Activated naive CD8-positive, alpha-beta T cell treated with anti-CD3 and anti-CD28 coated beads, Interleukin-2, amount 50 U/mL, for 24 hours (primary cell): ENCODE measurements around the gene ZNF490.
A peak's percentile ranks its signal among the peaks of the same experiment; 100 is the strongest.
"Not testable (repeated sequence)": the region's sequence is repeated elsewhere in the genome, so short reads cannot be mapped to it uniquely, and the experiment has no call there.

ENCODE experiments used
- ATAC-seq: fragments of 150-1000 bp; cut with Tn5 transposase; one replicate; pipeline ENCODE4 v1.10.0; 2021
- DNase-seq: peaks from one replicate; pipeline ENCODE4 v3.0.0; 2021
- H3K27ac Mint-ChIP-seq: one replicate; pipeline ENCODE4 v1.8.0; 2021; ENCODE audit warnings: mild to moderate bottlenecking, mixed read lengths
- H3K27me3 Mint-ChIP-seq: one replicate; pipeline ENCODE4 v1.8.0; 2021; ENCODE audit warnings: mixed read lengths
- H3K36me3 Mint-ChIP-seq: one replicate; pipeline ENCODE4 v1.8.0; 2021; ENCODE audit warnings: low read depth, mixed read lengths
- H3K4me1 Mint-ChIP-seq: one replicate; pipeline ENCODE4 v1.8.0; 2021; ENCODE audit warnings: mixed read lengths
- H3K4me3 Mint-ChIP-seq: one replicate; pipeline ENCODE4 v1.8.0; 2021; ENCODE audit warnings: mild to moderate bottlenecking, moderate library complexity, mixed read lengths
- H3K9me3 Mint-ChIP-seq: one replicate; pipeline ENCODE4 v1.8.0; 2021; ENCODE audit warnings: mixed read lengths

ZNF490 gene

DNA sequence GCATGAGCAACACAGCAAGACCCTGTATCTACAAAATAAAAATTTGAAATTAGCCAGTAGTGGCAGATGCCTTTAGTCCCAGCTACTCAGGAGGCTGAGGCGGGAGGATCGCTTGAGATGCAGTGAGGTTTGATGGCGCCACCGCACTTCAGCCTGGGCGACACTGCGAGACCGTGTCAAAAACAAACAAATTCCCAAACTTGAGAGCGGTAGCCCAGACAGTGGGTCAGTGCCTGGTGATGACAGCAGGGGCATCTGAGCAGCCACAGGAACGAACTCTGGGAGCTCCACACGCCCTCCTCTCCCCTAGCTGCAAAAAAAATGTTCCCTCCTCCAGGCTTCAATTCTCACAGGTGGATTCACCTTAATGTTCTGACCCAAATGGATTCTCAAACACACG, 14.1 kb downstream of the ZNF490 start:
- no peak for DNase-seq

DNA sequence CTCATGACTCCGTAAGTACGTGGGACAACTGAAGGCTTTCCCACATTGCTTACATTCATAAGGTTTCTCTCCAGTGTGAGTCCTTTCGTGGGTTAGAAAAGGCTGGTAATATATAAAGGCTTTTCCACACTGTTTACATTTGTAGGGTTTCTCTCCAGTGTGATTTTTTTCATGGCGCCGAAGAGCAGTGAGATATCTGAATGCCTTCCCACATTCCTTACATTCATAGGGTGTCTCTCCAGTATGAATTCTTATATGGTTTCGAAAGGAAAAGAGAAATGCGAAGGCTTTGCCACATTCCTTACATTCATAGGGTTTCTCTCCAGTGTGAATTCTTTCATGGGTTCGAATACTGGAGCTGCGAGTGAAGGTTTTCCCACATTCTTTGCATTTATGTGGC, 29.5 kb downstream of the ZNF490 start:
- no peak for DNase-seq
- peaks cover 2% of the 10 kb centered on the region for H3K4me1 Mint-ChIP-seq
- no peaks in the 10 kb centered on the region for H3K27me3 Mint-ChIP-seq
- H3K9me3 Mint-ChIP-seq = peaks cover 28% of the 10 kb centered on the region
- no peak for ATAC-seq
- no peak overlapping the region for H3K4me3 Mint-ChIP-seq
- H3K36me3 Mint-ChIP-seq = peaks cover 52% of the 10 kb centered on the region
- H3K27ac Mint-ChIP-seq = no peak overlapping the region

More for the DNA sequence above, 14.1 kb downstream of the ZNF490 start:
- Mint-ChIP-seq H3K4me3 (no peak overlapping the region), H3K27ac (no peak overlapping the region), H3K36me3 (peaks cover 10% of the 10 kb centered on the region), H3K27me3 (no peaks in the 10 kb centered on the region), H3K4me1 (no peaks in the 10 kb centered on the region), H3K9me3 (no peaks in the 10 kb centered on the region)
- no peak for ATAC-seq

DNA sequence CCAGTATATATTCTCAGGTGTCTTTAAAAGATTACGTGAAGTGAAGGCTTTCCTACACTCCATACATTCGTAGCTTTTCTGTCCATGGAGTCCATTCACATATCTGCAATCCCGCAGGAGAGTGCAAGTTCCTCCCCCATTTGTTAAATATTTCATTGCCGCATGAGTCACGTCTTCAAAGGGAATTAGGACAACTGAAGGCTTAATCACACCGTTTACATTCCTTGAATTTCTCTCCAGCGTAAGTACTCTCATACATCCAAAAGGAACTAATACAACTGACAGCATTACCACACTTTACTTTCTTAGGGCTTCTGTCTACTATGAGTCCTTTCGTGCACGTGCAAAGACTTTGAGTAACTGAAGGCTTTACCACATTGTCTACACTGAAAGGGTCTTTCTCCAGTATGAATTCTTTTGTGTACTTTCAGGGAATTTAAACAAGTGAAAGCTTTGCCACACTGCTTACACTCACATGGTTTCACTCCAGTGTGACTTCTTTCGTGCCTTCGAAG, 30.4 kb downstream of the ZNF490 start:
- H3K4me1 Mint-ChIP-seq = no peaks in the 10 kb centered on the region
- H3K27me3 Mint-ChIP-seq = no peaks in the 10 kb centered on the region
- H3K9me3 Mint-ChIP-seq = peaks cover 28% of the 10 kb centered on the region
- no peak overlapping the region for H3K4me3 Mint-ChIP-seq
- DNase-seq (no peak), ATAC-seq (no peak)
- H3K27ac Mint-ChIP-seq = no peak overlapping the region
- peaks cover 52% of the 10 kb centered on the region for H3K36me3 Mint-ChIP-seq

DNA sequence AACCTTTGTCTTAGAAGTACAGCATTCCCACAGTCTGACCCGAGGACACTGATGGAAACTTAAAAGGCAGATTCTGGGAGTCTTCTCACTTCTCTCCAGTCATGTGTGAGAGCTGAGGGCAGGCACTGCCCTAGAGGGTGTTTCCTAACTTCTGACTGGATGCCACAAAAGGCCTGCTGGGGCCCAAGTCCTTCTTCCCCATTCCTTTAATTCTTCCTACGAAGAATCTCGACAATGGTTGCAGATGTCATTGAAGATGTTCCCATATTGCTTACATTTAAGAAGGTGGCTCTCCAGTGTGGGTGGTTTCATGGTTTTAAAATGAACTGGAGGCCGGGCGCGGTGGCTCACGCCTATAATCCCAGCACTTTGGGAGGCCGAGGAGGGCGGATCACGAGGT, 32.0 kb downstream of the ZNF490 start:
- peaks cover 52% of the 10 kb centered on the region for H3K36me3 Mint-ChIP-seq
- peaks cover 27% of the 10 kb centered on the region for H3K9me3 Mint-ChIP-seq

DNA sequence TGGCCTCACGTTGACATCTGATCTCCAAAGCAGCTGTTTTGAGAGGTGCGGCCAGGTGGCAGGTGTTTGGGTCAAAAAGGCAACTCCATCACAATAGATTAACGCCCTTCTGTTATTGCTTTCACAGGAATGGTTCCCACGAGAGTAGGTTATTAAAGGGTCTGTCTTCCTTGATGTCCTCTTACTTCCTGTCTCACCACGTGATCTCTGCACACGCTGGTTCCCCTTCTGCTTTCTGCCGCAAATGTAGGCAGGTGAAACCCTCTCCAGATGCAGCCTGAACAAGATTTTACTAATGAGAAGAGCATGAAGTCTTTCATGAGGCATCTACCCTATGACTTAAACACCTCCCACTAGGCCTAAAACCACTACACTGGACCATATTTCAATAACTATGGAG, 36.6 kb downstream of the ZNF490 start:
- H3K36me3 Mint-ChIP-seq = peaks cover 10% of the 10 kb centered on the region
- DNase-seq = peak; percentile 13
- no peaks in the 10 kb centered on the region for H3K27me3 Mint-ChIP-seq
- no peak overlapping the region for H3K4me3 Mint-ChIP-seq
- peaks cover 10% of the 10 kb centered on the region for H3K4me1 Mint-ChIP-seq
- peaks cover 7% of the 10 kb centered on the region for H3K9me3 Mint-ChIP-seq
- peak overlapping the region; percentile 8 for H3K27ac Mint-ChIP-seq
- ATAC-seq = no peak

More for the DNA sequence above, 32.0 kb downstream of the ZNF490 start:
- DNase-seq (no peak), ATAC-seq (no peak)
- Mint-ChIP-seq H3K27me3 (no peaks in the 10 kb centered on the region), H3K4me3 (no peak overlapping the region), H3K4me1 (peaks cover 6% of the 10 kb centered on the region), H3K27ac (no peak overlapping the region)

DNA sequence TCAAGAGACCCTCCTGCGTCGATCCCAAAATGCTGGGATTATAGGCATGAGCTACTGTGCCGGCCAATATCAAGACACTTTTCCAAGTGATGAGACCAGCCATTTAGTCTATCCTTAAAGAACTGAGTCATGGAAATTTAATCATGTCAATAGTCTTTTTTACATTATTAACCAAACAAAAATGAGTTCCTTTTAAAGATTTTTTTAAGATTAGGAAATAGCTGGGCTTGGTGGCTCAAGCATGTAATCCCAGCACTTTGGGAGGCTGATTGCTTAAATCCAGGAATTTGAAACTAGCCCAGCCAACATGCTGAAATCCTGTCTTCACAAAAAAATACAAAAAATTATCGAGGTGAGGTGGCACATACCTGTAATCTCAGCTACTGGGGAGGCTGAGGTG, 42.7 kb downstream of the ZNF490 start:
- Mint-ChIP-seq H3K4me1 (peaks cover 7% of the 10 kb centered on the region), H3K27me3 (no peaks in the 10 kb centered on the region), H3K9me3 (no peaks in the 10 kb centered on the region), H3K27ac (no peak overlapping the region), H3K4me3 (no peak overlapping the region), H3K36me3 (no peaks in the 10 kb centered on the region)
- ATAC-seq (no peak), DNase-seq (no peak)

DNA sequence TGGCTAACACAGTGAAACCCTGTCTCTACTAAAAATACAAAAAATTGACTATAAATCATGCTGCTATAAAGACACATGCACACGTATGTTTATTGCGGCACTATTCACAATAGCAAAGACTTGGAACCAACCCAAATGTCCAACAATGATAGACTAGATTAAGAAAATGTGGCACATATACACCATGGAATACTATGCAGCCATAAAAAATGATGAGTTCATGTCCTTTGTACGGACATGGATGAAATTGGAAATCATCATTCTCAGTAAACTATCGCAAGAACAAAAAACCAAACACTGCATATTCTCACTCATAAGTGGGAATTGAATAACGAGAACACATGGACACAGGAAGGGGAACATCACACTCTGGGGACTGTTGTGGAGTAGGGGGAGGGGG, 44.2 kb downstream of the ZNF490 start:
- H3K27ac Mint-ChIP-seq, H3K36me3 Mint-ChIP-seq, H3K9me3 Mint-ChIP-seq, DNase-seq, H3K27me3 Mint-ChIP-seq, H3K4me1 Mint-ChIP-seq, H3K4me3 Mint-ChIP-seq, ATAC-seq: not testable (repeated sequence)

DNA sequence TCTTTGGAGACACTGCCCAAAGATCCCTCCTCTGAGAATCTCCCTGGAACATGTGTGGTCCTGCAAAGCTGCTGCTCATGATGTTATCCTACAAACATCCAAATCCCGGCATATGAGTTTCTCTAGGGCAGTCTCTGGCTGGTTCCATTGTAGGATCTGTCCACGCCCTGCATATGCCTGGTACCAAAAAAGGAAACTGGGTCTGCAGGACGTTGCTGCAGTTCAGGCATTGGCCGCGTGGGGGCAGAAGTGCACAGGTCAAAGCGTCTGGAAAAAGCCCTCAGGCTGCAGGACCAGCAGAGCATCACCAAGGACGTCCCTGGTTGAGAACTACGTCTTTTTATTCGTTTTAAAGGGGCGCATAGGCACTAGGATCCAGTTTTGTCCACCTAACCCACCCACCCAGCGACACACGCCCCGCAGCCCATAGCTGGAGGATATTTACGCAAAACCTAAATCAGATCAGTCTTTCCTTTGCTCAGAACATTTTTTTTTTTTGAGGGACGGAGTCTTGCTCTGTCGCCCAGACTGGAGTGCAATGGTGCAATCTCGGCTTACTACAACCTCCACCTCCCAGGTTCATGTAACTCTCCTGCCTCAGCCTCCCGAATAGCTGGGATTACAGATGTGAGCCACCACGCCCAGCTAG, 46.5 kb downstream of the ZNF490 start:
- H3K4me3 Mint-ChIP-seq = no peak overlapping the region
- H3K27ac Mint-ChIP-seq = no peak overlapping the region
- H3K4me1 Mint-ChIP-seq = peaks cover 3% of the 10 kb centered on the region
- H3K36me3 Mint-ChIP-seq = no peaks in the 10 kb centered on the region
- DNase-seq = peak; percentile 94
- peak; percentile 89 for ATAC-seq
- H3K9me3 Mint-ChIP-seq = no peaks in the 10 kb centered on the region
- no peaks in the 10 kb centered on the region for H3K27me3 Mint-ChIP-seq

DNA sequence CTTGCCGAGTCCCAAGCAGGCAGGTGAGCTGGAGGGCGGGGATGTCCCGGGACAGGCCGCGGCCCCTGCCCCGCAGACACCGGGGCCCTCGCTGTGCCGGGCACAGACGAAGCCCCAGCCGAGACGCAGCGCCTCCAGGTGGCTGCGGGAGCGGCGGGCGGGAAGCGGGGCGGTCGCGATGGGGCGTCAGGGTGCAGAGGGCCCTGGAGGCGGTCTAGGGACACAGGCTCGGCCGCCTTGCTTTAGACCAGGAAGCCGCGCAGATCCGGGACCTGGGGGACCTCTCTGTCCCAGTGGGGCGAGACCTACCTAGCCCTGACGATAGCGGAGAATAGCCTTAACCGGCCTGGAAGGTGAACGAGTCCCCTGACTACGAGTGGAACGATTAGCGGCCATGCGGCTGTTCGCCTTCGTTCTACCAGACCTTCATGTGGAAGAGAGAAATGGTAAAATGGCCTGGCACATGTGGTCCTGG, 55.1 kb downstream of the ZNF490 start:
- no peak for DNase-seq
- H3K9me3 Mint-ChIP-seq = no peaks in the 10 kb centered on the region
- H3K4me1 Mint-ChIP-seq = peaks cover 15% of the 10 kb centered on the region
- peaks cover 2% of the 10 kb centered on the region for H3K27me3 Mint-ChIP-seq
- ATAC-seq = no peak
- no peak overlapping the region for H3K27ac Mint-ChIP-seq
- no peaks in the 10 kb centered on the region for H3K36me3 Mint-ChIP-seq
- H3K4me3 Mint-ChIP-seq = no peak overlapping the region

DNA sequence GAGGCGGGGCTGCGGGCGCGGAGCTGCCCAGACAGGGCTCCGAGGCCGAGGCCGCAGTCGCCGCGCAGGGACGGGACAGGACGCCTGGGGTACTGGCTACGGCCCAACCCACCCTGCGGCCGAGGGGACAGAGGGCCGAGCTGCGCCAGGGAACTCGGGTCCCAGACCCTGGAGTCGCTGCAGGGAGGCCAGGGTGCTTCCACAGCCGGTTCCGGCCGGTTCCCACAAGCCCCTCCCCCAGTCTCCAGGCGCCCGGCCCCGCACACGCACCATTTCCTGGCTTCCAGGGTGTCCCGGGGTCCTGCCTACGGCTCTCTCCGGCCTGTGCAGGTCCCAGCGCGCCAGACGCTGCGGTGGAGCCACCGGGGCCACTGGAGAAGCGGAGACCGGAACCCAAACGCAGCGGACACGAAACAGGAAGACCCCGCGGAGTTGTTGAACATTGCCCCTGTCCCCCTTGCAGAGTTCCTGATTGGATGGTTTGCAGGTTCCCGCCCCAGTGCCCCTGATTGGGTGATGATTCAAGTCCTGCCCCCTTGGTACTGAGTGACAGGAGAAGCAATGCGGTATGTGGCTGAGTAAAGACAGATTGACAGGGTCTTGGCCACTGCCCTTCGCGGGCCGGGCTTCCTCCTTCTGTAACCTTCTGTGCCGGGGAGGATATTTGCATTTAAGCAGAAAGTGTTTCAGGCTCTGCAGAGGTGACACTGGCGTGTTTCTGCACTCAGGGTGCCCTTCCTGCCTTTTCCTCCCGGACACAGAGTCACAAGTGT, 59.4 kb downstream of the ZNF490 start, which contains the start of gene ZNF564:
Gene ZNF564, minus strand, starts transcription at position 423 of the 773 bp plus-strand sequence. Its CDS starts 150 bp downstream, at position 273.
- H3K9me3 Mint-ChIP-seq = no peaks in the 10 kb centered on the region
- H3K27me3 Mint-ChIP-seq = peaks cover 2% of the 10 kb centered on the region
- peak within 1 kb of the TSS; percentile 96 for H3K27ac Mint-ChIP-seq
- H3K4me3 Mint-ChIP-seq = peak within 1 kb of the TSS; percentile 99
- H3K36me3 Mint-ChIP-seq = peaks cover 17% of the 10 kb centered on the region
- ATAC-seq = peak; percentile 100
- H3K4me1 Mint-ChIP-seq = peaks cover 41% of the 10 kb centered on the region
- peak; percentile 89 for DNase-seq

DNA sequence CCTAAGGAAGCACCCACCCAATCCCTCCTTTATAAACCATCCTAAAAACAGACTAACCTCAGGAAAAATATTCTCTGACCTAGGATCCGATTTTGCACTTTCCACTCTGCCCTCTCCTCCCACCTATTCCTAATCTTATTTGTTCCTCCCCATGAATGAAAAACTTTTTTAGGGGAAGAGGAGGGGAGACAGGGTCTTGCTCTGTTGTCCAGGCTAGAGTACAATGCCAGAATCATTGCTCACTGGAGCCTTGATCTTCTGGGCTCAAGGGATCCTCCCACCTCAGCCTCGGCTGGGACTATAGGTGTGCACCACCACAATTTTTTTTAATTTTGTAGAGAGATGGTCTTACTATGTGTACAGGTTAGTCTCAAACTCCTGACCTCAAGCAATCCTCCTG, 63.7 kb downstream of the ZNF490 start:
- no peak overlapping the region for H3K4me3 Mint-ChIP-seq
- DNase-seq (no peak), ATAC-seq (no peak)
- no peak overlapping the region for H3K27ac Mint-ChIP-seq
- peaks cover 61% of the 10 kb centered on the region for H3K4me1 Mint-ChIP-seq
- peaks cover 39% of the 10 kb centered on the region for H3K36me3 Mint-ChIP-seq
- H3K27me3 Mint-ChIP-seq = no peaks in the 10 kb centered on the region
- no peaks in the 10 kb centered on the region for H3K9me3 Mint-ChIP-seq

DNA sequence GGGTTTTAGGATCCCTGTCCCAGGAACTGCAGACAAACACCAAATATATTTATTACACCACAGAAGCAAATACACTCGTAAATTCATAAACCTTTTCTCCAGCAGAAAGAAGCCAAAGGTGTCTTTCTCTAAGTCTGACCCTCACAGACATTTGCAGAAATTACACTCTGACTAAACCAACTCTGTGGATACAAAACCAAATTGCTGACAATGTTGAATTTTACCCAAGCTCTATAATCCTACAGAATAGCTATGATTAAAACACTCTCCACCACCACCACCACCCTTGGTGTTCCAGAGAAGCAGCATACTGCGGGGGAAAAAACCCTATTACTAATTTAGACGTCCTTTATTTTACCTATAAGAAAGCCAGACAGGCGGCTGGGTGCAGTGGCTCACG, 64.5 kb downstream of the ZNF490 start:
- no peak overlapping the region for H3K4me3 Mint-ChIP-seq
- no peak for ATAC-seq
- no peak for DNase-seq
- H3K27ac Mint-ChIP-seq = no peak overlapping the region
- H3K36me3 Mint-ChIP-seq = peaks cover 39% of the 10 kb centered on the region
- H3K4me1 Mint-ChIP-seq = peaks cover 56% of the 10 kb centered on the region
- no peaks in the 10 kb centered on the region for H3K9me3 Mint-ChIP-seq
- H3K27me3 Mint-ChIP-seq = no peaks in the 10 kb centered on the region

DNA sequence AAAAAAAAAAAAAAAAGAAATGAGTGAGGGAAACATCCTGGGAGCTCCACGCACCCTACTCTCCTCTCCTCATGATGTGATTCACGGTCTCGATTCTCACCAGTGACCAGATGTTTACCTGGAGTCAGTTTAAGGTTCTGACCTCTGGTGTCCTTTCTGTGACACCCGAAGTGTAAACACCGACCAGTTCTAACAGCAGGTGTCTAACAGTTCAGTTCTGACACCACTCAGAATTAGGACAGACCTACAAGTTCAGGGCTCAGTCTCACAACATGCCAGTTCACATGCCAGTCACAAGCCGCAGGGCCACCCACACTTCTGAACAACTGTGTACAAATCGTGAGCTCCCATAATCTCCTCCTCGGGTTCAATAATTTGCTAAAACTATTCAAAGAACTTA, 65.3 kb downstream of the ZNF490 start:
- Mint-ChIP-seq H3K4me3 (no peak overlapping the region), H3K4me1 (peaks cover 56% of the 10 kb centered on the region), H3K27me3 (no peaks in the 10 kb centered on the region), H3K27ac (no peak overlapping the region), H3K9me3 (no peaks in the 10 kb centered on the region), H3K36me3 (peaks cover 42% of the 10 kb centered on the region)
- ATAC-seq (no peak), DNase-seq (no peak)

DNA sequence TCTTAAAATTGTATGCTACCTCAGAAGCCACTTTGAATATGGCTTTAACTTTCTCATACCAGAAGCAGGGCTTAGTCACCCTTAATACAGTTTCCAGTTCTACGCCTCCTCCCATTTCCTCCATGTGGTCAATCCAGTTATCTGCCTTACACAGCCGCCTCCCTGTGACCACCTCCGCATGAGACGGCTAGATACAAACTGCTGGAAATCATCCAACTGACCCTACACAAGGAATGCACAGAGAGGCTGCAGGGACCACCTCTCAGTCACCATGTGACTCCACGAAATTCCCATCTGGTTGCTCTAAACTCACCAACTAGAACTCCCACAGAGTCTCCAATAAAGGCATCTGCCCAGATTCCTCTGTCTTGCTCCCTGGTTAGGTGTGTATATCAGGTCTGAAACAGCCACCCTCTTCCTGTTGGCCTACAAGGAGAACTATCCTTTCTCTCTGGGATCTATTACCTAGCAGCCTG, 66.2 kb downstream of the ZNF490 start:
- H3K4me1 Mint-ChIP-seq = peaks cover 56% of the 10 kb centered on the region
- H3K4me3 Mint-ChIP-seq = no peak overlapping the region
- no peaks in the 10 kb centered on the region for H3K27me3 Mint-ChIP-seq
- H3K27ac Mint-ChIP-seq = peak overlapping the region; percentile 73
- DNase-seq = no peak
- peaks cover 44% of the 10 kb centered on the region for H3K36me3 Mint-ChIP-seq
- ATAC-seq = peak; percentile 77
- H3K9me3 Mint-ChIP-seq = no peaks in the 10 kb centered on the region

DNA sequence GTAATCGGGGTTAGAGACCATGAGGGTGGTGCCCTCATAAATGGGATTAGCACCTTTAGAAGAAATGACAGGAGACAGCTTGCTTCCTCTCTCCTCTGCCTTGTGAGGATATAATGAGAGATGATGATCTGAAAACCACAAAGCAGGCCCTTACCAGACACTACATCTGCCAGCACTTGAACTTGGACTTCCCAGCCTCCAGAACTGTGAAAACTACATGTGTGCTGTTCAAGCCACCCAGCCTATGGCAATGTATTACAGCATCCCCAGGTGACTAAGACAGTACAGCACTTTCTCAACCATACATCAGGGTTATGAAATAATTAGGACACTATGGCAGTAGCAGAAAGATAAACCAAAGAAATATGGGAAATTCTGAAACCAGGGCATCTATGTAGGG, 66.8 kb downstream of the ZNF490 start:
- Mint-ChIP-seq H3K4me3 (no peak overlapping the region), H3K27me3 (no peaks in the 10 kb centered on the region), H3K4me1 (peaks cover 50% of the 10 kb centered on the region), H3K36me3 (peaks cover 42% of the 10 kb centered on the region), H3K9me3 (no peaks in the 10 kb centered on the region), H3K27ac (peak overlapping the region; percentile 73)
- ATAC-seq (peak; percentile 42), DNase-seq (no peak)
